Activated CD4-positive, alpha-beta memory T cell treated with anti-CD3 and anti-CD28 coated beads for 36 hours (primary cell): ENCODE measurements around the gene CD3E. TPM values are rescaled to one million over a fixed set of nuclear protein-coding genes. Genes with fewer than 3 reads are reported as not detected.
"Not testable (repeated sequence)": the region's sequence is repeated elsewhere in the genome, so short reads cannot be mapped to it uniquely, and the experiment has no call there.

Experiments
- CTCF ChIA-PET: fragments of 350-600 bp; sonication (Branson Sonifier 250); formaldehyde crosslinking; loops from one replicate; lab custom pipeline; 2021; ENCODE audit warnings: antibody characterized with exemption, inconsistent platforms; lab: Charles Lee
- POLR2A ChIA-PET: fragments of 350-600 bp; sonication (Branson Sonifier 250); formaldehyde crosslinking; loops from one replicate; lab custom pipeline; 2021; ENCODE audit warnings: antibody characterized with exemption; lab: Charles Lee
- DNase-seq: peaks from one replicate; pipeline ENCODE4 v3.0.0-alpha.2; 2020
- H3K27ac Mint-ChIP-seq: one replicate; pipeline ENCODE4 v1.8.0; 2021; ENCODE audit warnings: mixed read lengths
- H3K27me3 Mint-ChIP-seq: one replicate; pipeline ENCODE4 v1.8.0; 2021; ENCODE audit warnings: mixed read lengths
- H3K36me3 Mint-ChIP-seq: one replicate; pipeline ENCODE4 v1.8.0; 2021; ENCODE audit warnings: mixed read lengths
- H3K4me1 Mint-ChIP-seq: one replicate; pipeline ENCODE4 v1.8.0; 2021; ENCODE audit warnings: low read depth, mixed read lengths
- H3K4me3 Mint-ChIP-seq: one replicate; pipeline ENCODE4 v1.8.0; 2021; ENCODE audit warnings: mild to moderate bottlenecking, mixed read lengths
- H3K9me3 Mint-ChIP-seq: one replicate; pipeline ENCODE4 v1.8.0; 2021; ENCODE audit warnings: mixed read lengths
- intact Hi-C: fragments of 100-400 bp; cut with micrococcal nuclease; formaldehyde crosslinking; loops from one replicate; pipeline ENCODE4 v1.15.1; 2023
- total RNA-seq, 2 experiments: library from RNA; stranded (reverse); gene quantifications; one replicate each; pipeline ENCODE4 v1.2.3, GENCODE V29; 2021

The CD3E gene
- total RNA-seq, 2 experiments from 2014 or later, result 476 to 488 TPM

- H3K4me3 Mint-ChIP-seq, result no peak overlapping the region
- POLR2A ChIA-PET, result interaction anchor here (0.7 kb wide), 1 partner anchor 119 kb away, joined by 3 read pairs; no protein-coding TSS in a partner anchor
- intact Hi-C loops, result loop anchor here (1.0 kb wide), 2 partner anchors 93 to 146 kb away; no protein-coding TSS in a partner anchor
- peak; percentile 61 for DNase-seq
- CTCF ChIA-PET, result interaction anchor here (0.7 to 6.9 kb wide), 18 partner anchors 11 to 483 kb away, joined by 3 to 82 read pairs (median 5); partner anchors contain the start of genes JAML and SCN4B
- no peaks in the 10 kb centered on the region for H3K36me3 Mint-ChIP-seq
- H3K9me3 Mint-ChIP-seq, result peaks cover 2% of the 10 kb centered on the region
- no peaks in the 10 kb centered on the region for H3K27me3 Mint-ChIP-seq
- peaks cover 14% of the 10 kb centered on the region for H3K4me1 Mint-ChIP-seq
- H3K27ac Mint-ChIP-seq, result peak overlapping the region; percentile 23
These were observed 13.6 kb upstream of the CD3E start for GRCh38 chr11:118290923-118291322.

DNA sequence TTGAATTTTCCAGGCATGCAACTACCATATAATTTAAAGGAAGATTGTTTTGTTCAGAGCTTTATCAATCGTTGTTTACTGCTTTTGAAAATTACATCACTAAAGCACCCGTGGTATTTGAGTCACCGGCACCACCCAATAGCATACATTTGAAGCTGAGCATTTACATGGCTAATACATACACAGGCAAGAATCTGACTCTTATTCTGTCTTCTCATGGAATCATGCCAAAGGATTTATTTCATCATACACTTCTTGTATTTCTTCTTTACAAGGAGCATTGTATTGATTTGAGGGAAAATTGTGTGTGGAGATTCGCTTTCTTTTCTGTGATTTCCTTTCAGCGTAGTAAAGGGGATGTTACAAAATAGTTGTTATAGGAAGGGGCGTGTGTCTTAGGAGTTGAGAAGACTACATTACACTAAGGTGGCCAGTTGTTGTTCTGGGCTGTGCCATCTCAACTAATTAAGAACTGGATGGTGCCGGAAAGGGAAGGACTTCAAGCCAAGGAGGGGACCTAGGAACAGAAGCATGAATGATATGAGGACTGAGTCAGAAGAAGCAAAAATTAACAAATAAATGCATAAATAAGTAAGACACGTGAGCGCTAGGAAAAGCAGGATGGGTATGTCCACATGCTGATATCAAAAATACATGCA is 12.9 kb upstream of the CD3E start:
- DNase-seq, result no peak
- Mint-ChIP-seq H3K9me3 (peaks cover 2% of the 10 kb centered on the region), H3K36me3 (no peaks in the 10 kb centered on the region), H3K27me3 (no peaks in the 10 kb centered on the region), H3K4me3 (no peak overlapping the region), H3K27ac (no peak overlapping the region), H3K4me1 (peaks cover 20% of the 10 kb centered on the region)
- intact Hi-C loops, result loop anchor here (1.0 kb wide), 2 partner anchors 93 to 146 kb away; no protein-coding TSS in a partner anchor
- POLR2A ChIA-PET, result interaction anchor here (0.7 kb wide), 1 partner anchor 120 kb away, joined by 3 read pairs; no protein-coding TSS in a partner anchor
- CTCF ChIA-PET, result interaction anchor here (0.7 to 6.9 kb wide), 19 partner anchors 10 to 148 kb away, joined by 3 to 82 read pairs (median 4); partner anchors contain the start of genes JAML and SCN4B

GRCh38 chr11:118294053-118294452 is 10.5 kb upstream of the CD3E start:
- intact Hi-C loops, result no loop called here
- ChIA-PET CTCF (interaction anchor here (0.8 to 2.5 kb wide), 3 partner anchors 28 to 221 kb away, joined by 3 to 29 read pairs (median 4); partner anchors contain the start of gene CD3D), POLR2A (no interaction called here)
- no peaks in the 10 kb centered on the region for H3K36me3 Mint-ChIP-seq
- DNase-seq, result no peak
- peaks cover 2% of the 10 kb centered on the region for H3K9me3 Mint-ChIP-seq
- peaks cover 20% of the 10 kb centered on the region for H3K4me1 Mint-ChIP-seq
- no peak overlapping the region for H3K27ac Mint-ChIP-seq
- H3K27me3 Mint-ChIP-seq, result no peaks in the 10 kb centered on the region
- no peak overlapping the region for H3K4me3 Mint-ChIP-seq

DNA sequence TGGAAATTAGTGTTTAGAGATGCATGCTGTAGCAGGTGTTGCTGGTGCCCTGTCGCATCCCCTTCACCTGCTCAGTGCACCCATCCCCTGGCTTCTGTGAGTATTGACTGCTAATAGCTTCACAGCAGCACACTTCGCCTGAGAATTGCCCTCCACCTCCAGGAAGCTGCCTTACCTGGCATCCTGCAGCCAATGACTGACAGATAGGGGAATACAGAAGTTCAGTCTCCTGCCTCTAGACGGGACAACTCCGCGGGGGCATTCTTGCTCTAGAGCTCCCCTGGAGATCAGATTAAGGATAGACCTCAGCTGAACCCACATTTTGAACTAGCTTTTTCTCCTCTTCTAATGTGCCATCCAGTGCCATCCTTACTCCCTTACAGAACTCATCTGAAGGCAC is 9.3 kb upstream of the CD3E start:
- intact Hi-C loops, result loop anchor here (5.0 kb wide), 1 partner anchor 192 kb away; no protein-coding TSS in a partner anchor
- ChIA-PET CTCF (interaction anchor here (0.6 to 2.5 kb wide), 66 partner anchors 8 to 488 kb away, joined by 3 to 67 read pairs (median 4); partner anchors contain the start of genes CD3D, CD3E, CD3G and JAML), POLR2A (interaction anchor here (1.1 to 1.9 kb wide), 5 partner anchors 10 to 97 kb away, joined by 3 to 11 read pairs (median 4); partner anchors contain the start of genes CD3E and MPZL3)
- H3K4me1 Mint-ChIP-seq, result peaks cover 20% of the 10 kb centered on the region
- DNase-seq, result no peak
- no peaks in the 10 kb centered on the region for H3K9me3 Mint-ChIP-seq
- no peak overlapping the region for H3K4me3 Mint-ChIP-seq
- no peaks in the 10 kb centered on the region for H3K27me3 Mint-ChIP-seq
- peak overlapping the region; percentile 61 for H3K27ac Mint-ChIP-seq
- H3K36me3 Mint-ChIP-seq, result no peaks in the 10 kb centered on the region

- ChIA-PET CTCF (interaction anchor here (0.6 to 2.5 kb wide), 67 partner anchors 9 to 489 kb away, joined by 3 to 67 read pairs (median 4); partner anchors contain the start of genes CD3D, CD3E, CD3G and JAML), POLR2A (interaction anchor here (1.1 to 1.9 kb wide), 5 partner anchors 9 to 97 kb away, joined by 3 to 11 read pairs (median 4); partner anchors contain the start of genes CD3E and MPZL3)
- H3K27ac Mint-ChIP-seq, result peak overlapping the region; percentile 61
- intact Hi-C loops, result loop anchor here (1.0 to 5.0 kb wide), 2 partner anchors 191 to 270 kb away; no protein-coding TSS in a partner anchor
- no peaks in the 10 kb centered on the region for H3K36me3 Mint-ChIP-seq
- DNase-seq, result peak; percentile 63
- H3K9me3 Mint-ChIP-seq, result no peaks in the 10 kb centered on the region
- peak overlapping the region; percentile 22 for H3K4me3 Mint-ChIP-seq
- H3K4me1 Mint-ChIP-seq, result peaks cover 17% of the 10 kb centered on the region
- H3K27me3 Mint-ChIP-seq, result no peaks in the 10 kb centered on the region
These were observed 8.6 kb upstream of the CD3E start for GRCh38 chr11:118295815-118296454.

DNA sequence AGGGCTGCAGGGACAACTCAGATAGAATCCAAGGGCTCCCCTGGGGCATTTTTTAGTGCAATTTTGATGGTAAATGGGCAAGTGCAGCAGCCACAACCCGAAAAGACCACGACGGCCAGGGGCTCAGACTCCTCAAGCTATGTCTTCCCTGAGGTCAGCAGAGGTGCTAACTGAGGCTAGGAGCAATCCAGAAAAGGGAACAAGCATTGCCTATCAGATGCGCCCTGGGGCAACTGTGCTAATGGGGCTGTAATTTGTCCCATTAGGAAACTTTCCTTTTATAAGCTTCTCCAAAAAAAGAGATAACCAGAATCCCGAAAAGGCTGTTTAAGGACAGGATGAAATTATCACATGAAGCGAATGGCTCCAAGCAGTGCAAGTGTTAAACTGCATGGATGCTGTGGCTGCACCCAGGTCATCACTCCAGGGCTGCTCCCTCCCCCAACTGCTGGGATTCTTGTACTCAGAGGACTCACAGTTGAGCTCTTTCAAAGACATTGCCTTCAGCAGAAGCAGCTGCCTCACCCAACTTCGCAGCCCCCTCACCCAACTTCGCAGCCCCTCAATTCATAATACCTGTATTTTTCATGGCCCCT is 2.8 kb upstream of the CD3E start:
- Mint-ChIP-seq H3K36me3 (peaks cover 15% of the 10 kb centered on the region), H3K27me3 (no peaks in the 10 kb centered on the region), H3K4me1 (peaks cover 36% of the 10 kb centered on the region), H3K27ac (peak overlapping the region; percentile 10), H3K9me3 (no peaks in the 10 kb centered on the region), H3K4me3 (no peak overlapping the region)
- DNase-seq, result no peak
- POLR2A ChIA-PET, result no interaction called here
- CTCF ChIA-PET, result interaction anchor here (0.6 to 1.8 kb wide), 3 partner anchors 11 to 65 kb away, joined by 3 to 5 read pairs (median 3); no protein-coding TSS in a partner anchor
- intact Hi-C loops, result no loop called here

DNA sequence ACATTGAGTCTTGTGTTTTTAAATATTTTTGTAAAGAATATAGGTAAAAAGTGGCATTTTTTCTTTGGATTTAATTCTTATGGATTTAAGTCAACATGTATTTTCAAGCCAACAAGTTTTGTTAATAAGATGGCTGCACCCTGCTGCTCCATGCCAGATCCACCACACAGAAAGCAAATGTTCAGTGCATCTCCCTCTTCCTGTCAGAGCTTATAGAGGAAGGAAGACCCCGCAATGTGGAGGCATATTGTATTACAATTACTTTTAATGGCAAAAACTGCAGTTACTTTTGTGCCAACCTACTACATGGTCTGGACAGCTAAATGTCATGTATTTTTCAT is 333 bp upstream of the CD3E start:
- ChIA-PET POLR2A (interaction anchor here (1.0 to 2.6 kb wide), 7 partner anchors 8 to 106 kb away, joined by 3 to 17 read pairs (median 5); no protein-coding TSS in a partner anchor), CTCF (interaction anchor here (1.2 to 8.8 kb wide), 7 partner anchors 8 to 106 kb away, joined by 3 to 67 read pairs (median 10); partner anchors contain the start of genes CD3D and CD3G)
- H3K9me3 Mint-ChIP-seq, result no peaks in the 10 kb centered on the region
- H3K36me3 Mint-ChIP-seq, result peaks cover 40% of the 10 kb centered on the region
- H3K4me1 Mint-ChIP-seq, result peaks cover 61% of the 10 kb centered on the region
- DNase-seq, result no peak
- no peaks in the 10 kb centered on the region for H3K27me3 Mint-ChIP-seq
- H3K4me3 Mint-ChIP-seq, result peak overlapping the region; percentile 100
- intact Hi-C loops, result loop anchor here (1.0 to 2.0 kb wide), 3 partner anchors 63 to 694 kb away; partner anchors contain the start of genes CENATAC and KMT2A
- peak overlapping the region; percentile 100 for H3K27ac Mint-ChIP-seq

DNA sequence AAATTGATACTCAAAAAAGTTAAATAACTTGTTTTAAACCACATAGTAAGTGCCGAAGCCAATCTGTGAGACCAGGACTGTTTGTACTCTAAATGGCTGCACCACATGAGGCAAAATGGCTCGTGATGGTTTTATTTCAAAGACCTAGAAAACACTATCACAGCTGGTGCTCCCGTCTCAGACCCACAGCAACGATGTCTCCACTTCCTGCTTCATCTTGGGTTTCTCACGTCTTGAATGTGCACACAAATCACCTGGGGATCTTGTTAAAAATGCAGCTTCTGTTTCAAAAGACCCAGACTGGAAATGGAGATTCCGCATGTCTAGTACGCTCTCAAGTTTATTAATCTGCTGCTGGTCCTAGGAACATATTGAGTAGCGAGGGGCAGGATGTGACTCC is 1.2 kb downstream of the CD3E start:
- peaks cover 3% of the 10 kb centered on the region for H3K9me3 Mint-ChIP-seq
- H3K4me1 Mint-ChIP-seq, result peaks cover 74% of the 10 kb centered on the region

GRCh38 chr11:118306556-118306955 is 2.0 kb downstream of the CD3E start:
- Mint-ChIP-seq H3K27ac (peak overlapping the region; percentile 100), H3K27me3 (no peaks in the 10 kb centered on the region), H3K36me3 (peaks cover 59% of the 10 kb centered on the region), H3K4me1 (peaks cover 77% of the 10 kb centered on the region), H3K4me3 (peak overlapping the region; percentile 100), H3K9me3 (peaks cover 3% of the 10 kb centered on the region)
- ChIA-PET CTCF (interaction anchor here (0.6 to 8.8 kb wide), 4 partner anchors 11 to 108 kb away, joined by 3 to 67 read pairs (median 10); no protein-coding TSS in a partner anchor), POLR2A (interaction anchor here (0.6 to 2.6 kb wide), 5 partner anchors 11 to 468 kb away, joined by 3 to 11 read pairs (median 6); partner anchors contain the start of genes ARCN1 and JAML)
- DNase-seq, result peak; percentile 78
- intact Hi-C loops, result loop anchor here (1.0 to 2.0 kb wide), 4 partner anchors 32 to 94 kb away; partner anchors contain the start of genes ATP5MG and CD3G

More for the DNA sequence above, 1.2 kb downstream of the CD3E start:
- H3K27ac Mint-ChIP-seq, result peak overlapping the region; percentile 100
- DNase-seq, result peak; percentile 49
- H3K27me3 Mint-ChIP-seq, result no peaks in the 10 kb centered on the region
- ChIA-PET CTCF (interaction anchor here (0.6 to 8.8 kb wide), 5 partner anchors 10 to 103 kb away, joined by 3 to 67 read pairs (median 17); partner anchors contain the start of genes CD3D and CD3G), POLR2A (interaction anchor here (0.7 to 2.6 kb wide), 9 partner anchors 10 to 267 kb away, joined by 3 to 17 read pairs (median 5); partner anchors contain the start of genes ARCN1, JAML and MPZL3)
- peaks cover 52% of the 10 kb centered on the region for H3K36me3 Mint-ChIP-seq
- peak overlapping the region; percentile 100 for H3K4me3 Mint-ChIP-seq
- intact Hi-C loops, result loop anchor here (1.0 to 2.0 kb wide), 6 partner anchors 33 to 131 kb away; partner anchors contain the start of genes ATP5MG, CD3G and KMT2A

DNA sequence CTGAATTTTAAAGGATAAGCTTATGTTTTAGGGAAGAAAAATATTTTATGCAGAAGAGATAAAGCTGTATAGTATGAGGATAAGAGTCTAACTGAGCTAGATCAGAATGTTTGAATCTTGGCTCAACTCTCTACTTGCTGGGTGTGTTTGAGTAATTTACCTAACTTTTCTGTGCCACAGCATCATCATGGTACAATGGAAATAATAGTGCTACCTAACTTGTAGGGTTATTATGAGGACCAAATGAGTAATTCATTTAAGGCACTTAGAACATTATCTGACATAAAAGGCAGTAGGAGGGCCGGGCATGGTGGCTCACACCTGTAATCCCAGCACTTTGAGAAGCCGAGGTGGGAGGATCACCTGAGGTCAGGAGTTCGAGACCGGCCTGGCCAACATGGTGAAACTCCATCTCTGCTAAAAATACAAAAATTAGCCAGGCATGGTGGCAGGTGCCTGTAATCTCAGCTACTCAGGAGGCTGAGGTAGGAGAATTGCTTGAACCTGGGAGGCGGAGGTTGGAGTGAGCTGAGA is 4.5 kb downstream of the CD3E start:
- DNase-seq, result peak; percentile 54
- Mint-ChIP-seq H3K4me1 (peaks cover 77% of the 10 kb centered on the region), H3K4me3 (peak overlapping the region; percentile 33), H3K27ac (peak overlapping the region; percentile 100), H3K36me3 (peaks cover 79% of the 10 kb centered on the region)
- H3K27me3 Mint-ChIP-seq, intact Hi-C loops, H3K9me3 Mint-ChIP-seq: not testable (repeated sequence)
- ChIA-PET CTCF (interaction anchor here (0.7 to 8.8 kb wide), 8 partner anchors 13 to 138 kb away, joined by 3 to 67 read pairs (median 4); no protein-coding TSS in a partner anchor), POLR2A (interaction anchor here (0.9 to 1.6 kb wide), 6 partner anchors 48 to 130 kb away, joined by 3 to 7 read pairs (median 3); no protein-coding TSS in a partner anchor)
